OCI-LY7 (cell line): ENCODE measurements around the gene AFF3. TPM values are rescaled to one million over a fixed set of nuclear protein-coding genes. Genes with fewer than 3 reads are reported as not detected.

ENCODE experiments used
- BruUV-seq: library from RNA; stranded (reverse); fragments of 400-500 nt; replicated peaks from 2 replicates; lab custom pipeline; 2021; lab: Mats Ljungman, UMichigan
- CTCF ChIA-PET: fragments of 300-600 bp; sonication (Branson Sonifier 250); formaldehyde crosslinking; loops from one replicate; lab custom pipeline; 2022; ENCODE audit warnings: antibody characterized with exemption; ENCODE audit not compliant: unreplicated experiment; lab: Charles Lee
- POLR2A ChIA-PET: fragments of 300-600 bp; sonication (Branson Sonifier 250); formaldehyde crosslinking; loops from one replicate; lab custom pipeline; 2022; ENCODE audit warnings: antibody characterized with exemption; lab: Charles Lee
- DNase-seq: peaks from one replicate; pipeline ENCODE4 v3.0.0-alpha.2; 2015; ENCODE audit warnings: low spot score
- H2AFZ ChIP-seq: fragments of 200-600 bp; sonication (generic), shearing (Covaris generic); 2 replicates; pipeline ENCODE4 v1.6.1; 2014; ENCODE audit warnings: mild to moderate bottlenecking, antibody characterized with exemption, low read length, moderate library complexity
- H3K27ac ChIP-seq: fragments of 200-600 bp; sonication (generic); 2 replicates; pipeline ENCODE4 v1.5.1; 2014; ENCODE audit warnings: mixed run types, low read depth, mild to moderate bottlenecking, moderate library complexity, low read length, inconsistent platforms; ENCODE audit not compliant: poor library complexity, severe bottlenecking
- H3K36me3 ChIP-seq: fragments of 200-600 bp; sonication (generic); 2 replicates; pipeline ENCODE4 v1.6.1; 2014; ENCODE audit warnings: mild to moderate bottlenecking, antibody characterized with exemption, low read length, moderate library complexity, mixed read lengths; ENCODE audit not compliant: insufficient read depth
- H3K4me1 ChIP-seq: fragments of 200-600 bp; sonication (generic); 2 replicates; pipeline ENCODE4 v1.5.1; 2014; ENCODE audit warnings: mild to moderate bottlenecking, low read length; ENCODE audit not compliant: insufficient read depth, poor library complexity, severe bottlenecking
- H3K4me2 ChIP-seq: fragments of 200-600 bp; sonication (generic); 2 replicates; pipeline ENCODE4 v1.6.1; 2014; ENCODE audit warnings: mild to moderate bottlenecking, low read length
- H3K4me3 ChIP-seq: fragments of 200-600 bp; sonication (generic); 2 replicates; pipeline ENCODE4 v1.5.1; 2014; ENCODE audit warnings: mild to moderate bottlenecking, low read depth, low read length; ENCODE audit not compliant: poor library complexity, severe bottlenecking
- H3K79me2 ChIP-seq: fragments of 200-600 bp; sonication (generic); 2 replicates; pipeline ENCODE4 v1.6.1; 2016; ENCODE audit warnings: low read depth, mild to moderate bottlenecking, low read length, moderate library complexity, mixed read lengths; ENCODE audit not compliant: insufficient read depth
- H3K9me2 ChIP-seq: fragments of 200-600 bp; sonication (generic); 2 replicates; pipeline ENCODE4 v1.6.1; 2016; ENCODE audit warnings: mild to moderate bottlenecking, low read length, mixed read lengths; ENCODE audit not compliant: insufficient read depth
- H3K9me3 ChIP-seq: fragments of 200-600 bp; sonication (generic); 2 replicates; pipeline ENCODE4 v1.6.1; 2014; ENCODE audit warnings: mild to moderate bottlenecking, mixed run types, low read length, mixed read lengths
- H4K20me1 ChIP-seq: fragments of 200-600 bp; sonication (generic); 2 replicates; pipeline ENCODE4 v1.6.1; 2014; ENCODE audit warnings: mild to moderate bottlenecking, antibody characterized with exemption, low read length, moderate library complexity, mixed read lengths; ENCODE audit not compliant: insufficient read depth
- CTCF ChIP-seq: fragments of 200-600 bp; sonication (generic); conservative IDR thresholded peaks from 2 replicates; pipeline ENCODE4 v1.5.1; 2014; ENCODE audit warnings: mild to moderate bottlenecking, antibody characterized with exemption, low read length, moderate library complexity, mixed read lengths
- EZH2phosphoT487 ChIP-seq: fragments of 200-600 bp; sonication (generic); IDR thresholded peaks from 2 replicates; pipeline ENCODE4 v1.6.1; 2018; ENCODE audit warnings: low read depth, borderline replicate concordance, mild to moderate bottlenecking, mixed run types, antibody characterized with exemption, low read length, moderate library complexity, mixed read lengths
- intact Hi-C: fragments of 100-400 bp; cut with micrococcal nuclease; formaldehyde crosslinking; loops from one replicate; pipeline ENCODE4 v1.10.0; 2022; ENCODE audit not compliant: unreplicated experiment
- total RNA-seq, 2 experiments: library from RNA; depleted of rRNA in 1 of 2; stranded (reverse); fragments of >200 nt in 1 of 2; shearing (Covaris generic) in 1 of 2; gene quantifications; 2 replicates each; pipeline ENCODE4 v1.2.3, GENCODE V29; 2014 to 2022

AFF3 gene
- total RNA-seq, 2 experiments from 2014 or later, result 131 to 133 TPM

GRCh38 chr2:99629320-99629719 is 513.1 kb downstream of the AFF3 start:
- no peak overlapping the region for H3K4me3 ChIP-seq
- no peaks in the 10 kb centered on the region for H4K20me1 ChIP-seq
- H3K79me2 ChIP-seq, result no peaks in the 10 kb centered on the region
- H2AFZ ChIP-seq, result no peak overlapping the region
- no peaks in the 10 kb centered on the region for H3K9me2 ChIP-seq
- no peak overlapping the region for H3K4me2 ChIP-seq
- intact Hi-C loops, result no loop called here
- no peak overlapping the region for H3K27ac ChIP-seq
- BruUV-seq, result no TSS peak
- peaks cover 20% of the 10 kb centered on the region for H3K9me3 ChIP-seq
- H3K36me3 ChIP-seq, result peaks cover 48% of the 10 kb centered on the region
- CTCF ChIA-PET, result no interaction called here
- POLR2A ChIA-PET, result interaction anchor here (1.1 to 1.2 kb wide), 3 partner anchors 9 to 17 kb away, joined by 4 read pairs; no protein-coding TSS in a partner anchor
- DNase-seq, result no peak
- TF ChIP-seq EZH2phosphoT487 (no peak), CTCF (no peak)
- H3K4me1 ChIP-seq, result peaks cover 5% of the 10 kb centered on the region

DNA sequence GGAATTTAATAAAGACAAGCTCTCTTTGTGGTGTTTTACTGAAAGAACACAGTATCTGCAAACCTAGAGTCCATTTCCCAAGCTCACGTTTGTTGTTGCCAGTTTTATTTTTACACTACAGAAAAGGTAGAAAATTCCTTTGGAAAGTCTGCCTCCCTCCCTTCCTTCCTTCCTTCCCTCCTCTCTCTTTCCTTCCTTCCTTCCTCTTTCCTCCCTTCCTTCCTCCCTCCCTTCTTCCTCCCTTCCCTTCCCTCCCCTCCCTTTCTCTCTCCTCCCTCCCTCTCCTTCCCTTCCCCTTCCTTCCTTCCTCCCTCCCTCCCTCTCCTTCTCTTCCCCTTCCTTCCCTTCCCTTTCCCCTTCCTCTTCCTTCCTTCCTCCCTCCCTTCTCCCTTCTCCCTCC is 516.2 kb downstream of the AFF3 start:
- Histone ChIP-seq H3K9me3 (no peaks in the 10 kb centered on the region), H3K27ac (no peak overlapping the region), H3K4me1 (peaks cover 12% of the 10 kb centered on the region), H2AFZ (no peak overlapping the region), H3K4me3 (no peak overlapping the region), H4K20me1 (no peaks in the 10 kb centered on the region), H3K4me2 (no peak overlapping the region), H3K79me2 (no peaks in the 10 kb centered on the region), H3K9me2 (no peaks in the 10 kb centered on the region), H3K36me3 (peaks cover 24% of the 10 kb centered on the region)
- CTCF ChIA-PET, result no interaction called here
- POLR2A ChIA-PET, result interaction anchor here (2.6 kb wide), 1 partner anchor 13 kb away, joined by 11 read pairs; no protein-coding TSS in a partner anchor
- no peak for TF ChIP-seq EZH2phosphoT487
- no peak for TF ChIP-seq CTCF
- intact Hi-C loops, result no loop called here
- DNase-seq, result no peak
- no TSS peak for BruUV-seq

DNA sequence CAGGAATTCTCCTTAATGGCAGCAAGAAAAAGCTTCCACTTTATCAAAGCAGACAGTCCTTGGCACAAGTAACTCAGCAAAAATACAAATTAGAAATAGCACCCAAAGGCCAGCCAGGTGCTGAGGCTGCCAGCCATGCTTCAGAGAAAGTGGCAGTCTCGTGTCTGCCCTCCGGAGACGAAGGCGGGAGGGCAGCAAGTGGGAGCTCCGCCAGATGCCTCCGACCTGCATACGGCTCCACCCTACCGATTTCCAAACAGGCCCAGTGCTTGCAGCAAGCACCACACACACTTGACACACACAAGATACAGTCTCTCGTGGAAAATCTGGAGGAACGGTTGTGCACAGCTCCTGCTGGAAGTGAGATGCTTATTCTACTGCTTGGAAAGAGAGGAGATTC is 517.7 kb downstream of the AFF3 start:
- H3K27ac ChIP-seq, result no peak overlapping the region
- peaks cover 12% of the 10 kb centered on the region for H3K4me1 ChIP-seq
- ChIA-PET POLR2A (interaction anchor here (1.2 to 2.6 kb wide), 2 partner anchors 12 to 24 kb away, joined by 3 to 11 read pairs; no protein-coding TSS in a partner anchor), CTCF (no interaction called here)
- no peaks in the 10 kb centered on the region for H4K20me1 ChIP-seq
- no peak overlapping the region for H3K4me3 ChIP-seq
- H2AFZ ChIP-seq, result no peak overlapping the region
- no TSS peak for BruUV-seq
- no peak for TF ChIP-seq CTCF
- TF ChIP-seq EZH2phosphoT487, result no peak
- H3K4me2 ChIP-seq, result no peak overlapping the region
- H3K9me2 ChIP-seq, result no peaks in the 10 kb centered on the region
- DNase-seq, result no peak
- H3K79me2 ChIP-seq, result no peaks in the 10 kb centered on the region
- no peaks in the 10 kb centered on the region for H3K9me3 ChIP-seq
- intact Hi-C loops, result no loop called here
- H3K36me3 ChIP-seq, result peaks cover 11% of the 10 kb centered on the region
